ENCODE data around the gene RABGAP1L.

DNA sequence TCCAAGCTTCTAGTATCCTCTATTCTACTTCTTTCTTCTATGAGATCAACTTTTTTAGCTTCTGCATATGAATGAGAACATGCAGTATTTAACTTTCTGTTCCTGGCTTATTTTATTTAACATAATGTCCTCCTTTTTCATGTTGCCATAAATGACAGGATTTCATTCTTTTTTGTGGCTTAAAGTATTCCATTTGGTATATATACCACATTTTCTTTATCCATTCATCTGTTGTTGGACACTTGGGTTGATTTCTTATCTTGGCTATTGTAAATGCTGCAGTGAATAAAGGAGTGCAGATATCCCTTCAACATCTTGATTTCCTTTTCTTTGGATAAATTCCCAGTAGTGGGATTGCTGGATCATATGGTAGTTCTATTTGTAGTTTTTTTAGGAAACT, 498.1 kb downstream of the RABGAP1L start:
- TF ChIP-seq, protein P1, sequence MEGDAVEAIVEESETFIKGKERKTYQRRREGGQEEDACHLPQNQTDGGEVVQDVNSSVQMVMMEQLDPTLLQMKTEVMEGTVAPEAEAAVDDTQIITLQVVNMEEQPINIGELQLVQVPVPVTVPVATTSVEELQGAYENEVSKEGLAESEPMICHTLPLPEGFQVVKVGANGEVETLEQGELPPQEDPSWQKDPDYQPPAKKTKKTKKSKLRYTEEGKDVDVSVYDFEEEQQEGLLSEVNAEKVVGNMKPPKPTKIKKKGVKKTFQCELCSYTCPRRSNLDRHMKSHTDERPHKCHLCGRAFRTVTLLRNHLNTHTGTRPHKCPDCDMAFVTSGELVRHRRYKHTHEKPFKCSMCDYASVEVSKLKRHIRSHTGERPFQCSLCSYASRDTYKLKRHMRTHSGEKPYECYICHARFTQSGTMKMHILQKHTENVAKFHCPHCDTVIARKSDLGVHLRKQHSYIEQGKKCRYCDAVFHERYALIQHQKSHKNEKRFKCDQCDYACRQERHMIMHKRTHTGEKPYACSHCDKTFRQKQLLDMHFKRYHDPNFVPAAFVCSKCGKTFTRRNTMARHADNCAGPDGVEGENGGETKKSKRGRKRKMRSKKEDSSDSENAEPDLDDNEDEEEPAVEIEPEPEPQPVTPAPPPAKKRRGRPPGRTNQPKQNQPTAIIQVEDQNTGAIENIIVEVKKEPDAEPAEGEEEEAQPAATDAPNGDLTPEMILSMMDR (IDR thresholded peaks at IDR 0.05) = no peak
- no peak for TF ChIP-seq POLR2A (IDR thresholded peaks at IDR 0.05)

All from Peyer's patch (tissue), 4 donors.